Sigmoid colon (tissue), 4 donors: ENCODE data around the gene BSND.

Experiments
- EP300 ChIP-seq, 4 donors: sonication (generic); formaldehyde crosslinking; IDR thresholded peaks; one replicate each; pipeline ENCODE4 v1.6.1; 2017; ENCODE audit warnings: antibody characterized with exemption in 4 of 4
- POLR2AphosphoS5 ChIP-seq, 4 donors: sonication (generic); formaldehyde crosslinking; IDR thresholded peaks; one replicate each; pipeline ENCODE4 v1.6.1; 2017; ENCODE audit warnings: antibody characterized with exemption in 4 of 4
- TF ChIP-seq, protein P1 (sequence below), 4 experiments: fragments of 450-650 bp in 3 of 4; fragments of 200-600 bp in 1 of 4; IDR thresholded peaks; one replicate each; pipeline ENCODE4 v1.5.1; 2016 to 2019; ENCODE audit warnings: antibody characterized with exemption in 4 of 4, mild to moderate bottlenecking in 3 of 4, moderate library complexity in 2 of 4

DNA sequence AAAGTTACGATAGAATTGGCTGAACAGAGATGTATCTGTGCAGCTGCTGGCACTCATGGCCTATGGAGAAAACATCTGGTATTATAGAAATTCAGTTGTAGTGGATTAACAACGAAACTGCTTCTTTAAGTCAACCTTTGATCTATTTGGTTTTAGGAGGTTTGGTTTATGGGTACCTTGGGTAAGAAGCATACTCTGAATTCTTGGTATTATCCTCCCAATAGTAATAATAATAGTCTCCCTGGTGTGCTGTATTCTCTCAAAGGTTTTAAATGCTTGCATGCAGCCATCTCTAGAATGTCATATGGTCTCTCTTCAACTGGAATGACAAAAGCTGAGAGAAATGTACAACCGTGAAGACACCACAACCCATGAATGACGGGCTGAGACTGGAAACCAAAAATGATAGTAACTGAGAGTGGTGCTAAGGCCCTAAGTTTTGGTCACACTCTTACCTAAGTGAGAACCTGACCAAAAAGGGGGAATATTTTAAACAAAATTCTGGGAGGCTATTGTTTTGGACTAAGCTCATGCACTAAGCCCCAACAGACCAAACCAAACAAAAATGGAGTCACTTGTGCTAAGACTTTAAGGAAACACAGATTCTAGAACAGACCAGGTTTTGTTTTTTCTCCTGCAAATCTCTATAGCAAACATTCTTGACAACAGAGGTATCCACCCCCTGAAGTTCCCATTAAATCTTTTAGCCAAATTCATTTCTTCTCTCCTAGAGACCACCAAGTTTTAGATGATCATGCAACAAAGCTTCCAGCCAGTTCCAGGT, 35.9 kb upstream of the BSND start:
- TF ChIP-seq, protein P1, sequence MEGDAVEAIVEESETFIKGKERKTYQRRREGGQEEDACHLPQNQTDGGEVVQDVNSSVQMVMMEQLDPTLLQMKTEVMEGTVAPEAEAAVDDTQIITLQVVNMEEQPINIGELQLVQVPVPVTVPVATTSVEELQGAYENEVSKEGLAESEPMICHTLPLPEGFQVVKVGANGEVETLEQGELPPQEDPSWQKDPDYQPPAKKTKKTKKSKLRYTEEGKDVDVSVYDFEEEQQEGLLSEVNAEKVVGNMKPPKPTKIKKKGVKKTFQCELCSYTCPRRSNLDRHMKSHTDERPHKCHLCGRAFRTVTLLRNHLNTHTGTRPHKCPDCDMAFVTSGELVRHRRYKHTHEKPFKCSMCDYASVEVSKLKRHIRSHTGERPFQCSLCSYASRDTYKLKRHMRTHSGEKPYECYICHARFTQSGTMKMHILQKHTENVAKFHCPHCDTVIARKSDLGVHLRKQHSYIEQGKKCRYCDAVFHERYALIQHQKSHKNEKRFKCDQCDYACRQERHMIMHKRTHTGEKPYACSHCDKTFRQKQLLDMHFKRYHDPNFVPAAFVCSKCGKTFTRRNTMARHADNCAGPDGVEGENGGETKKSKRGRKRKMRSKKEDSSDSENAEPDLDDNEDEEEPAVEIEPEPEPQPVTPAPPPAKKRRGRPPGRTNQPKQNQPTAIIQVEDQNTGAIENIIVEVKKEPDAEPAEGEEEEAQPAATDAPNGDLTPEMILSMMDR (IDR thresholded peaks at IDR 0.05): no peak
- TF ChIP-seq POLR2AphosphoS5 (IDR thresholded peaks at IDR 0.05): no peak
- no peak for TF ChIP-seq EP300 (IDR thresholded peaks at IDR 0.05)
